Fibroblast of lung (primary cell): Measurements from ENCODE around the gene CARD6. TPM values are rescaled to one million over a fixed set of nuclear protein-coding genes. Genes with fewer than 3 reads are reported as not detected.

ENCODE experiments used
- DNase-seq, 2 donors: peaks; one replicate each; pipeline versions ENCODE4 v3.0.0 to v3.0.0-alpha.2; 2010; ENCODE audit warnings: low read depth in 2 of 2
- H2AFZ ChIP-seq: 2 replicates; pipeline ENCODE4 v1.5.1; 2012; ENCODE audit warnings: low read length, control low read depth, inconsistent platforms
- H3K27ac ChIP-seq: 2 replicates; pipeline ENCODE4 v1.5.1; 2011; ENCODE audit warnings: low read length, control low read depth; ENCODE audit not compliant: insufficient read depth
- H3K27me3 ChIP-seq: 2 replicates; pipeline ENCODE4 v1.5.1; 2011; ENCODE audit warnings: mild to moderate bottlenecking, low read length; ENCODE audit not compliant: control insufficient read depth, insufficient read depth
- H3K36me3 ChIP-seq: 2 replicates; pipeline ENCODE4 v1.5.1; 2011; ENCODE audit warnings: low read length; ENCODE audit not compliant: control insufficient read depth, insufficient read depth
- H3K4me1 ChIP-seq: 2 replicates; pipeline ENCODE4 v1.5.1; 2011; ENCODE audit warnings: low read length; ENCODE audit not compliant: control insufficient read depth, insufficient read depth; ENCODE audit errors: extremely low read depth
- H3K4me2 ChIP-seq: 2 replicates; pipeline ENCODE4 v1.5.1; 2011; ENCODE audit warnings: low read length, control low read depth; ENCODE audit not compliant: insufficient read depth; ENCODE audit errors: extremely low read depth
- H3K4me3 ChIP-seq, 4 experiments: fragments of 200-600 bp in 1 of 4; sonication (generic) in 1 of 4; replicated peaks in 1 of 4; 2 replicates each; pipeline ENCODE4 v1.5.1; 2011 to 2016; ENCODE audit warnings: low read length in 4 of 4, low read depth in 3 of 4, mild to moderate bottlenecking in 3 of 4, control low read depth in 2 of 4, inconsistent platforms in 1 of 4, mixed read lengths in 1 of 4; ENCODE audit not compliant: insufficient read depth in 1 of 4; ENCODE audit errors: control extremely low read depth in 1 of 4
- H3K79me2 ChIP-seq: 2 replicates; pipeline ENCODE4 v1.5.1; 2012; ENCODE audit warnings: mild to moderate bottlenecking, low read length, inconsistent platforms; ENCODE audit not compliant: control insufficient read depth, insufficient read depth
- H3K9ac ChIP-seq: 2 replicates; pipeline ENCODE4 v1.5.1; 2011; ENCODE audit warnings: mild to moderate bottlenecking, low read length, control low read depth; ENCODE audit not compliant: insufficient read depth
- H3K9me3 ChIP-seq: 2 replicates; pipeline ENCODE4 v1.5.1; 2012; ENCODE audit warnings: low read depth, low read length; ENCODE audit not compliant: control insufficient read depth, insufficient read depth
- H4K20me1 ChIP-seq: 2 replicates; pipeline ENCODE4 v1.5.1; 2011; ENCODE audit warnings: low read length; ENCODE audit not compliant: control insufficient read depth, insufficient read depth; ENCODE audit errors: extremely low read depth
- CTCF ChIP-seq, 2 donors: IDR thresholded peaks in 1 of 2; conservative IDR thresholded peaks in 1 of 2; 1 replicate in 1 of 2; 2 replicates in 1 of 2; pipeline ENCODE4 v1.5.1; 2011 to 2012; ENCODE audit warnings: low read length in 2 of 2, control low read depth in 1 of 2, inconsistent platforms in 1 of 2, low read depth in 1 of 2, mild to moderate bottlenecking in 1 of 2
- EZH2 ChIP-seq: IDR thresholded peaks from 2 replicates; pipeline ENCODE4 v1.5.1; 2012; ENCODE audit warnings: low read length, control low read depth, mild to moderate bottlenecking; ENCODE audit errors: missing control alignments
- polyA plus RNA-seq, 2 donors: library from polyadenylated mRNA; depleted of rRNA in 1 of 2; stranded (reverse) in 1 of 2; unstranded in 1 of 2; fragments of >200 nt; gene quantifications; 2 replicates each; pipeline ENCODE4 v1.2.1, GENCODE V29; 2011 to 2012; ENCODE audit warnings: missing spikeins in 1 of 2
- total RNA-seq: library from RNA; depleted of rRNA; stranded (reverse); fragments of >200 nt; gene quantifications from 2 replicates; pipeline ENCODE4 v1.2.1, GENCODE V29; 2014

The CARD6 gene
- total and polyA plus RNA-seq, 2 donors (not counting 1 experiment from before 2014, with no cell fraction given) = 8.1 to 12.7 TPM

DNA sequence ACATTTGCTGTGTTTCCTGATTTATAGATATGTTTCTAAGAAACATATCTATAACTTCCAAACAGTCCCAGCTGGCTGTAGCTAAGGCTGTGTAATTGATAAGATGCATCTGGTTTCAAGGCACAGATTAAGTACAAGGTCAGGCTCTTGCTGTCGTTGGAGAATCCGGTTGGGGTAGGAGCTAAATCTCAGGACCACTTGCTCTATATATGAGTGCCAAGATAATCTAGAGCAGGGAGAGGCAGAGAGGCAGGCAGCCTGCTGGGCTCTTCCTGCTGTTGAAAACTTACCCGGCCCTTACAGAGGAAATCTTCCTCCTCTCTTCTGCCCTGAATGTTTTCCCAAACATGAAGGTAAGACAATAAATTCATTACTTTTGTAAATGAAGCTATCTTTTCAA lies 68.1 kb downstream of the CARD6 start, which contains the start of gene C7:
C7 (plus strand) TSS at position 234 of the 400 bp plus-strand sequence; CDS start at position 348, 114 bp downstream.
- TF ChIP-seq EZH2 (no peak), CTCF (conservative IDR thresholded peaks at IDR 0.05 in 1 of 2, IDR thresholded peaks at IDR 0.05 in 1 of 2; ENCODE audit: low read depth in 1 of 2, low read length in 2 of 2) (no peak)
- H4K20me1 ChIP-seq = no peaks in the 10 kb centered on the region
- no peaks in the 10 kb centered on the region for H3K27me3 ChIP-seq
- DNase-seq = peak in 1 of 2 donors; percentile 91
- no peaks in the 10 kb centered on the region for H3K4me1 ChIP-seq
- no peak within 1 kb of the TSS for H2AFZ ChIP-seq
- H3K9me3 ChIP-seq = no peaks in the 10 kb centered on the region
- H3K79me2 ChIP-seq = no peaks in the 10 kb centered on the region
- no peaks in the 10 kb centered on the region for H3K36me3 ChIP-seq
- peak within 1 kb of the TSS in 1 of 4 experiments; percentile 66 for H3K4me3 ChIP-seq
- no peak within 1 kb of the TSS for H3K27ac ChIP-seq
- H3K4me2 ChIP-seq = no peak within 1 kb of the TSS
- H3K9ac ChIP-seq = no peak within 1 kb of the TSS

- Histone ChIP-seq H3K9me3 (no peaks in the 10 kb centered on the region), H3K4me3 (peak overlapping the region in 1 of 4 experiments; percentile 66), H3K79me2 (no peaks in the 10 kb centered on the region), H3K4me2 (no peak overlapping the region), H3K4me1 (no peaks in the 10 kb centered on the region), H3K9ac (no peak overlapping the region), H3K27ac (no peak overlapping the region), H3K27me3 (no peaks in the 10 kb centered on the region), H4K20me1 (no peaks in the 10 kb centered on the region), H3K36me3 (no peaks in the 10 kb centered on the region), H2AFZ (no peak overlapping the region)
- DNase-seq = peak in 1 of 2 donors; percentile 12
- TF ChIP-seq CTCF (conservative IDR thresholded peaks at IDR 0.05 in 1 of 2, IDR thresholded peaks at IDR 0.05 in 1 of 2; ENCODE audit: low read depth in 1 of 2, low read length in 2 of 2) (no peak), EZH2 (no peak)
Measured at GRCh38 chr5:40909723-40910122, 68.6 kb downstream of the CARD6 start.

Other genes with a start within 250 kb of the CARD6 start
- gene PTGER4, start 161.5 kb upstream of the CARD6 start, total RNA-seq = 3.3 and 5.4 TPM in 2 replicates
- 1.6 and 10.2 TPM in 2 replicates for gene PTGER4, start 161.5 kb upstream of the CARD6 start, polyA plus RNA-seq
- gene TTC33, start 85.4 kb upstream of the CARD6 start, total RNA-seq = 16.3 and 16.4 TPM in 2 replicates
- gene TTC33, start 85.4 kb upstream of the CARD6 start, polyA plus RNA-seq = 8.0 and 8.7 TPM in 2 replicates
- 107 and 114 TPM in 2 replicates for gene PRKAA1, start 43.0 kb upstream of the CARD6 start, total RNA-seq
- 85.4 and 106 TPM in 2 replicates for gene PRKAA1, start 43.0 kb upstream of the CARD6 start, polyA plus RNA-seq
- gene RPL37, start 6.1 kb upstream of the CARD6 start, total RNA-seq = 2,414 and 3,168 TPM in 2 replicates
- gene RPL37, start 6.1 kb upstream of the CARD6 start, polyA plus RNA-seq = 881 and 1,185 TPM in 2 replicates
- gene C7, start 68.1 kb downstream of the CARD6 start, total RNA-seq = under 0.01 and 11.6 TPM in 2 replicates
- 0.36 and 1.5 TPM in 2 replicates for gene C7, start 68.1 kb downstream of the CARD6 start, polyA plus RNA-seq
- gene MROH2B, start 230.0 kb downstream of the CARD6 start, total RNA-seq = not detected in 2 replicates
- gene MROH2B, start 230.0 kb downstream of the CARD6 start, polyA plus RNA-seq = not detected in 2 replicates